A673 (cell line): ENCODE measurements around the gene GALNT18. TPM values are rescaled to one million over a fixed set of nuclear protein-coding genes. Genes with fewer than 3 reads are reported as not detected.

ENCODE experiments used
- BruUV-seq: library from RNA; stranded (reverse); fragments of 400-500 nt; replicated peaks from 2 replicates; lab custom pipeline; 2021; lab: Mats Ljungman, UMichigan
- CTCF ChIA-PET: fragments of 300-600 bp; sonication (Branson Sonifier 250); formaldehyde crosslinking; loops from one replicate; lab custom pipeline; 2022; ENCODE audit warnings: antibody characterized with exemption; lab: Charles Lee
- POLR2A ChIA-PET: fragments of 300-600 bp; sonication (Branson Sonifier 250); formaldehyde crosslinking; loops from one replicate; lab custom pipeline; 2022; ENCODE audit warnings: antibody characterized with exemption; ENCODE audit not compliant: low non-redundant PET; lab: Charles Lee
- DNase-seq: peaks from one replicate; pipeline ENCODE4 v3.0.0-alpha.2; 2015; ENCODE audit warnings: low spot score
- H3K27ac ChIP-seq: fragments of 200-600 bp; sonication (generic); 2 replicates; pipeline ENCODE4 v1.5.1; 2016; ENCODE audit warnings: mixed run types, low read depth, mild to moderate bottlenecking, mixed read lengths, antibody characterized with exemption, low read length; ENCODE audit not compliant: poor library complexity, severe bottlenecking
- H3K27me3 ChIP-seq: fragments of 200-600 bp; sonication (generic); replicated peaks from 2 replicates; pipeline ENCODE4 v1.6.1; 2017; ENCODE audit warnings: mixed run types, low read depth, mild to moderate bottlenecking, mixed read lengths, antibody characterized with exemption, low read length; ENCODE audit not compliant: insufficient read depth, poor library complexity
- H3K36me3 ChIP-seq: fragments of 200-600 bp; sonication (generic); 2 replicates; pipeline ENCODE4 v1.6.1; 2016; ENCODE audit warnings: mixed run types, mild to moderate bottlenecking, mixed read lengths, antibody characterized with exemption, low read length; ENCODE audit not compliant: insufficient read depth, poor library complexity, severe bottlenecking
- H3K4me1 ChIP-seq: fragments of 200-600 bp; sonication (generic); 2 replicates; pipeline ENCODE4 v1.6.1; 2017; ENCODE audit warnings: mixed run types, mild to moderate bottlenecking, mixed read lengths, antibody characterized with exemption, low read length; ENCODE audit not compliant: insufficient read depth, poor library complexity, severe bottlenecking
- H3K4me3 ChIP-seq: fragments of 200-600 bp; sonication (generic); 2 replicates; pipeline ENCODE4 v1.5.1; 2016; ENCODE audit warnings: low read depth, mixed run types, mild to moderate bottlenecking, mixed read lengths, low read length; ENCODE audit not compliant: poor library complexity, severe bottlenecking
- H3K9me3 ChIP-seq: fragments of 200-600 bp; sonication (generic); 2 replicates; pipeline ENCODE4 v1.6.1; 2016; ENCODE audit warnings: mixed run types, low read depth, mild to moderate bottlenecking, mixed read lengths, antibody characterized with exemption, low read length; ENCODE audit not compliant: poor library complexity, severe bottlenecking
- EZH2 ChIP-seq: fragments of 200-600 bp; sonication (generic); IDR thresholded peaks from 2 replicates; pipeline ENCODE4 v1.6.1; 2017; ENCODE audit warnings: borderline replicate concordance, low read depth, mild to moderate bottlenecking, mixed read lengths, antibody characterized with exemption, low read length; ENCODE audit not compliant: poor library complexity, severe bottlenecking
- intact Hi-C: fragments of 100-400 bp; cut with micrococcal nuclease; formaldehyde crosslinking; loops from one replicate; pipeline ENCODE4 v1.10.0; 2022; ENCODE audit not compliant: unreplicated experiment
- total RNA-seq: library from RNA; stranded (reverse); gene quantifications from 2 replicates; pipeline ENCODE4 v1.2.3, GENCODE V29; 2021
- TF ChIP-seq, protein P1 (sequence below): fragments of 300-800, 200-600 bp; sonication (generic); conservative IDR thresholded peaks from 2 replicates; pipeline ENCODE4 v1.5.1; 2017; ENCODE audit warnings: low read depth, mild to moderate bottlenecking, antibody characterized with exemption, low read length, moderate library complexity, mixed read lengths

Gene GALNT18
- total RNA-seq, 1 experiment from 2014 or later = 0.37 TPM

DNA sequence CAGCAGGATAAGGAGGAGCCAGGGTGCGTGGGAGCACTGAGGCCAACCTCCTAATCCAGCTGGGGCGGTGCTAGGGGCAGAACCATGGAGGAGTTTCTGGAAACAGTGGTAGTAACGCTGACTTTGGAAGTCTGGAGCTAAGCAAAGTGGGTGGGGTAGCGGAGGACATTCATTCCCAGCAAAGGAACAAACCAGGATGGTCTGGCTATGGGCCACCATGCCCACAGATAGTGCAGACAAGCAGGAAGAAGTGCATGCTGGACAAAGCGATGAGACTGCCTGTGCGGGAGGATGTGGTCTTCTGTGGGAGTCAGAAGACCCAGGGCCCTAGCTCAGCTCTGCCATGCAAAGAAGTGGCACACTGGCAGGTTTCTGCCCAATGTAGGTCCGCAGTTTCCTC is 197.1 kb downstream of the GALNT18 start:
- intact Hi-C loops = no loop called here
- CTCF ChIA-PET = no interaction called here
- DNase-seq = no peak

DNA sequence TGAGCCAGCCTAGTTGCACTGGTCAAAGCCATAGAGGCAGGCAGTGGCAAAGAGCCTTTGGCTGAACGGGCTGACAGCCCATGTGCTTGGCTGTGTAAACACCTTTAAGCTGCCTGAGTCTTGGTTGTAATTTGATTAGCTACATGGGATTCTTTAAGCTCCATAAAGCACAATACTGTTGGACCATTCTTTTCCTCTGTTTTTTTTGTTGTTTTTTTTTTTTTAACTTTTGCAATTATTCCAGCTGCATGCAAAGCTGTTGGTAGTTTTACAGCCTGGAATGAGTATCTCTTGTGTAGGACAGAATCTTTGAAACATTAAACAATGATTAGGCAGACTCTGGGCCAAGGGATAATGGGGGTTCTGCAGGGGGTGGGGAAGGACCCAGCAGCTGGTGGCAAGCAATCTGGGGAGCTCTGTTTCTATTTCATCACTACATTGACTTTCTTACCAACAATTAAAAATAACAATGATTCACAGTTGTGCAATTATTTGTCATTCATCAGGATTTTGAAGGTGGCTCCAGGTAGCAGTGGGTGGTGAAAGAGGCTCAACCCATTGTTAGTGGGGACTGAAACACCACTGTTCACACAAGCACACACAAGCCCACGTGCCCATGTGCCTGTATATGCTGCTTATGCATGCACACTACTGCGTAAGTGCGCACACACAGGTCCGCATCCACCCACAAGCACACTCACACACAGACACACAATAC is 199.2 kb downstream of the GALNT18 start:
- Histone ChIP-seq H3K27me3 (no peaks in the 10 kb centered on the region), H3K9me3 (no peaks in the 10 kb centered on the region), H3K4me3 (no peak overlapping the region), H3K36me3 (no peaks in the 10 kb centered on the region), H3K27ac (no peak overlapping the region), H3K4me1 (no peaks in the 10 kb centered on the region)
- intact Hi-C loops = no loop called here
- ChIA-PET CTCF (no interaction called here), POLR2A (no interaction called here)
- no peak for TF ChIP-seq EZH2
- TF ChIP-seq, protein P1, sequence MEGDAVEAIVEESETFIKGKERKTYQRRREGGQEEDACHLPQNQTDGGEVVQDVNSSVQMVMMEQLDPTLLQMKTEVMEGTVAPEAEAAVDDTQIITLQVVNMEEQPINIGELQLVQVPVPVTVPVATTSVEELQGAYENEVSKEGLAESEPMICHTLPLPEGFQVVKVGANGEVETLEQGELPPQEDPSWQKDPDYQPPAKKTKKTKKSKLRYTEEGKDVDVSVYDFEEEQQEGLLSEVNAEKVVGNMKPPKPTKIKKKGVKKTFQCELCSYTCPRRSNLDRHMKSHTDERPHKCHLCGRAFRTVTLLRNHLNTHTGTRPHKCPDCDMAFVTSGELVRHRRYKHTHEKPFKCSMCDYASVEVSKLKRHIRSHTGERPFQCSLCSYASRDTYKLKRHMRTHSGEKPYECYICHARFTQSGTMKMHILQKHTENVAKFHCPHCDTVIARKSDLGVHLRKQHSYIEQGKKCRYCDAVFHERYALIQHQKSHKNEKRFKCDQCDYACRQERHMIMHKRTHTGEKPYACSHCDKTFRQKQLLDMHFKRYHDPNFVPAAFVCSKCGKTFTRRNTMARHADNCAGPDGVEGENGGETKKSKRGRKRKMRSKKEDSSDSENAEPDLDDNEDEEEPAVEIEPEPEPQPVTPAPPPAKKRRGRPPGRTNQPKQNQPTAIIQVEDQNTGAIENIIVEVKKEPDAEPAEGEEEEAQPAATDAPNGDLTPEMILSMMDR = no peak
- no peak for DNase-seq
- no TSS peak for BruUV-seq

More for the DNA sequence above, 197.1 kb downstream of the GALNT18 start:
- no TSS peak for BruUV-seq
- Histone ChIP-seq H3K27me3 (no peaks in the 10 kb centered on the region), H3K9me3 (no peaks in the 10 kb centered on the region), H3K4me3 (no peak overlapping the region), H3K36me3 (no peaks in the 10 kb centered on the region), H3K27ac (no peak overlapping the region), H3K4me1 (no peaks in the 10 kb centered on the region)
- no peak for TF ChIP-seq EZH2
- TF ChIP-seq, protein P1 = no peak
- POLR2A ChIA-PET = no interaction called here

DNA sequence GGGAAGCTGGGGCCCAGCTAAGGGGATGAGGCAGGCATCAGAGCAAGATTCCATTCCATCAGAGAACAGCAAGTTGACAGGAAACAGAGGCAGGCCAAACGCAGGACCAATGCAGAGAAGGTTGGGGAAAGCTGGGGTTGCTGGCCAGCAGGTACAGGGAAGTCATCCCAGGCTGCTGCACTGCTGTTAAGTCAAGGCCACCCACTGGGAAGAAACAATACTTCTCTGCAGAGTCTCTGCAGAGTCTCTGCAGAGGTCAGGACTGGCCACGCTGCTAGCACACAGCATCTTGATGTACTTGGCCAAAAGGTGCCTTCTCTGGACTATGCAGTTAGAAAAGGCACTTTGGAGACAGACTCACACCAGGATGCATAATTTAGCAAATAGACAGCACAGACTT is 200.3 kb downstream of the GALNT18 start:
- no peak for DNase-seq
- Histone ChIP-seq H3K36me3 (no peaks in the 10 kb centered on the region), H3K4me1 (no peaks in the 10 kb centered on the region), H3K27ac (no peak overlapping the region), H3K27me3 (no peaks in the 10 kb centered on the region), H3K9me3 (no peaks in the 10 kb centered on the region), H3K4me3 (no peak overlapping the region)
- no peak for TF ChIP-seq EZH2
- TF ChIP-seq, protein P1 = no peak
- BruUV-seq = no TSS peak
- intact Hi-C loops = no loop called here
- CTCF ChIA-PET = no interaction called here
- POLR2A ChIA-PET = no interaction called here
